HL-60/S4 treated with retinoic acid at 250 ng/mL for 4 days and 3 days (cell line): Measurements from ENCODE around the gene EXOSC3.

Experiments used
- in situ Hi-C: fragments of 300-500 bp; cut with MboI; formaldehyde crosslinking; loops from 2 replicates; pipeline ENCODE4 v1.7.0; 2022; ENCODE audit warnings: low sequenced_read_pairs

EXOSC3 gene

GRCh38 chr9:37776328-37776727, 8.5 kb downstream of the EXOSC3 start:
- in situ Hi-C loops: no loop called here

GRCh38 chr9:37775216-37775919, 9.5 kb downstream of the EXOSC3 start:
- in situ Hi-C loops: no loop called here

GRCh38 chr9:37769995-37770394, 14.9 kb downstream of the EXOSC3 start:
- in situ Hi-C loops: loop anchor here (25.0 kb wide), 1 partner anchor 283 kb away; the partner anchor contains the start of gene POLR1E

- in situ Hi-C loops: loop anchor here (25.0 kb wide), 1 partner anchor 282 kb away; the partner anchor contains the start of gene POLR1E
Measured at GRCh38 chr9:37769306-37769705, 15.6 kb downstream of the EXOSC3 start.

- in situ Hi-C loops: loop anchor here (25.0 kb wide), 1 partner anchor 278 kb away; the partner anchor contains the start of gene POLR1E
Measured at GRCh38 chr9:37765263-37765662, 19.6 kb downstream of the EXOSC3 start.

GRCh38 chr9:37761511-37761910, 23.4 kb downstream of the EXOSC3 start:
- in situ Hi-C loops: loop anchor here (25.0 kb wide), 1 partner anchor 274 kb away; the partner anchor contains the start of gene POLR1E

GRCh38 chr9:37760416-37761161, 24.3 kb downstream of the EXOSC3 start:
- in situ Hi-C loops: loop anchor here (25.0 kb wide), 1 partner anchor 273 kb away; the partner anchor contains the start of gene POLR1E

GRCh38 chr9:37758747-37759146, 26.1 kb downstream of the EXOSC3 start:
- in situ Hi-C loops: loop anchor here (25.0 kb wide), 1 partner anchor 271 kb away; the partner anchor contains the start of gene POLR1E

GRCh38 chr9:37753489-37754190, 31.2 kb downstream of the EXOSC3 start, which contains the start of gene TRMT10B:
TSS of gene TRMT10B (plus strand) at chr9:37753805. CDS start at chr9:37761932, 8,127 bp downstream.
- in situ Hi-C loops: loop anchor here (25.0 kb wide), 1 partner anchor 266 kb away; the partner anchor contains the start of gene POLR1E

- in situ Hi-C loops: loop anchor here (25.0 kb wide), 1 partner anchor 266 kb away; the partner anchor contains the start of gene POLR1E
Measured at GRCh38 chr9:37752642-37753488, 32.0 kb downstream of the EXOSC3 start.

GRCh38 chr9:37752112-37752511, 32.8 kb downstream of the EXOSC3 start:
- in situ Hi-C loops: loop anchor here (25.0 kb wide), 1 partner anchor 265 kb away; the partner anchor contains the start of gene POLR1E

- in situ Hi-C loops: loop anchor here (25.0 kb wide), 1 partner anchor 264 kb away; the partner anchor contains the start of gene POLR1E
Measured at GRCh38 chr9:37751704-37752103, 33.2 kb downstream of the EXOSC3 start.

- in situ Hi-C loops: loop anchor here (25.0 kb wide), 1 partner anchor 264 kb away; the partner anchor contains the start of gene POLR1E
Measured at GRCh38 chr9:37751186-37751585, 33.7 kb downstream of the EXOSC3 start.

GRCh38 chr9:37749129-37749528, 35.7 kb downstream of the EXOSC3 start:
- in situ Hi-C loops: loop anchor here (25.0 kb wide), 1 partner anchor 613 kb away; no protein-coding TSS in a partner anchor

GRCh38 chr9:37747271-37747753, 37.6 kb downstream of the EXOSC3 start:
- in situ Hi-C loops: loop anchor here (25.0 kb wide), 1 partner anchor 615 kb away; no protein-coding TSS in a partner anchor

GRCh38 chr9:37746448-37747270, 38.2 kb downstream of the EXOSC3 start:
- in situ Hi-C loops: loop anchor here (25.0 kb wide), 1 partner anchor 616 kb away; no protein-coding TSS in a partner anchor

GRCh38 chr9:37745970-37746369, 38.9 kb downstream of the EXOSC3 start:
- in situ Hi-C loops: loop anchor here (25.0 kb wide), 1 partner anchor 616 kb away; no protein-coding TSS in a partner anchor

- in situ Hi-C loops: loop anchor here (25.0 kb wide), 1 partner anchor 622 kb away; no protein-coding TSS in a partner anchor
Measured at GRCh38 chr9:37740631-37741328, 44.1 kb downstream of the EXOSC3 start.
